Fibroblast of the aortic adventitia (primary cell): Measurements from ENCODE around the gene TAGLN. TPM values are rescaled to one million over a fixed set of nuclear protein-coding genes. Genes with fewer than 3 reads are reported as not detected.

Source experiments
- DNase-seq: peaks from one replicate; pipeline ENCODE4 v3.0.0-alpha.2; 2010; ENCODE audit warnings: low read depth
- H3K4me3 ChIP-seq: 2 replicates; pipeline ENCODE4 v1.5.1; 2011; ENCODE audit warnings: low read depth, mild to moderate bottlenecking, control low read depth, low read length, moderate library complexity
- total RNA-seq: library from RNA; depleted of rRNA; stranded (reverse); fragments of >200 nt; gene quantifications from 2 replicates; pipeline ENCODE4 v1.2.3, GENCODE V29; 2012; ENCODE audit warnings: low replicate concordance
- TF ChIP-seq, protein P1 (sequence below): IDR thresholded peaks from 2 replicates; pipeline ENCODE4 v1.5.1; 2011; ENCODE audit warnings: mild to moderate bottlenecking, low read length, control low read depth, inconsistent platforms; ENCODE audit not compliant: insufficient read depth

TAGLN gene
- total RNA-seq, 1 donor = 631 TPM

DNA sequence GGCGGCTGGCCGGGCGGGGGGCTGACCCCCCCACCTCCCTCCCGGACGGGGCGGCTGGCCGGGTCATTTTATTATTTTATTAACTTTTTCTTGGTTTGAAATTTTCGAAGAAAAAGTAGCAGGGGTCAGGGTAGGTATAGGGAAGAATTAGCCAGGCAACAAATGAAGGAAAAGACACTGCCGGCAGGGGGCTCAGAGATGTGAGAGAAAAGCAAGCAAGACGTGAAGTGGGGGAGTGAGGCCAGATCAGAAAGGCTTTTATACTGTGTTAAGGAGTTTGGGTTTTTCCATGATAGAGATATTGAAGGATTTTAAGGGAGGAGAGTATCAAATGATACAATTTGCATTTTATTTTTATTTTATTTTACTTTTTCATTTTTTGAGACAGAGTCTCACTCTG is 52.3 kb downstream of the TAGLN start:
- peak; percentile 11 for DNase-seq
- no peak overlapping the region for H3K4me3 ChIP-seq
- TF ChIP-seq, protein P1, sequence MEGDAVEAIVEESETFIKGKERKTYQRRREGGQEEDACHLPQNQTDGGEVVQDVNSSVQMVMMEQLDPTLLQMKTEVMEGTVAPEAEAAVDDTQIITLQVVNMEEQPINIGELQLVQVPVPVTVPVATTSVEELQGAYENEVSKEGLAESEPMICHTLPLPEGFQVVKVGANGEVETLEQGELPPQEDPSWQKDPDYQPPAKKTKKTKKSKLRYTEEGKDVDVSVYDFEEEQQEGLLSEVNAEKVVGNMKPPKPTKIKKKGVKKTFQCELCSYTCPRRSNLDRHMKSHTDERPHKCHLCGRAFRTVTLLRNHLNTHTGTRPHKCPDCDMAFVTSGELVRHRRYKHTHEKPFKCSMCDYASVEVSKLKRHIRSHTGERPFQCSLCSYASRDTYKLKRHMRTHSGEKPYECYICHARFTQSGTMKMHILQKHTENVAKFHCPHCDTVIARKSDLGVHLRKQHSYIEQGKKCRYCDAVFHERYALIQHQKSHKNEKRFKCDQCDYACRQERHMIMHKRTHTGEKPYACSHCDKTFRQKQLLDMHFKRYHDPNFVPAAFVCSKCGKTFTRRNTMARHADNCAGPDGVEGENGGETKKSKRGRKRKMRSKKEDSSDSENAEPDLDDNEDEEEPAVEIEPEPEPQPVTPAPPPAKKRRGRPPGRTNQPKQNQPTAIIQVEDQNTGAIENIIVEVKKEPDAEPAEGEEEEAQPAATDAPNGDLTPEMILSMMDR = no peak

DNA sequence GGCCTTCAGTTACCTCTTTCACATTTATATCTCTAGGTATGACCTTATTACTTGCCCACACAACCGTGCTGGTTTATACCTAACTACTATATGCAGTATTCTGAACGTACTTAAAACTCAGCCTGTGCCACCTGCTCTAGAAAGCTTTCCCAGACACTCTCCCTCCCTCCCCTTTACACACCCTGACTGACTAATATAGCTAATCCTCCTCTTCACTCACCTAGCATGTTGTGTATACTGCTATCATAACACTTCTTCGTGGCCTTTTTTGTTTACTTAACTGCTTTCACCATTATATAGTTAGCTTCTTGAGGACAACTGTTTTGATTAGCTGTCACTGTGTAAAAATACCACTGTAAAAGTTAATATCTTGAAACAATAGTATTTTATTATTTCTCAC is 56.8 kb downstream of the TAGLN start:
- TF ChIP-seq, protein P1 = no peak
- H3K4me3 ChIP-seq = no peak overlapping the region
- no peak for DNase-seq

DNA sequence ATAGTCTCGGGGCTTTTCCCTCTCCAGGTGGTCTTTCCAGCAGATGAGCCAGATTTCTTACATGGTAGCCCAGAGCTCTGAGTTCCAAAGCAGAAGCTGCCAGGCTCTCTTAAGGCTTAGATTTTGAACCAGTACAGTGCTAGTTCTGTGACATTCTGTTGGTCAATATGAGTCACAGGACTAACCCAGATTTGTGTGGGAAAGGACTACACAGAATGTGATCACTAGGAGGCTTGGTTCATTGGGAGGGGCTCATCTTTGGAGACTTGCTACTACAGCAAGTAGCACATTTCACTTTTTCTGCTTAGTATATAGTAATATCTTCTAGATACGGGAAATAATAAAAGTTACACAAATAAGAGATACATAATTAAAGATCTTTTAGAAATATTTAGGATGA is 57.4 kb downstream of the TAGLN start:
- TF ChIP-seq, protein P1 = no peak
- DNase-seq = peak; percentile 36

More for the DNA sequence above, 57.4 kb downstream of the TAGLN start:
- H3K4me3 ChIP-seq = no peak overlapping the region

Other genes with a start within 250 kb of the TAGLN start
- gene SIK3, start 100.9 kb upstream of the TAGLN start, total RNA-seq = 12.8 and 18.4 TPM in 2 replicates
- gene PAFAH1B2, start 55.1 kb upstream of the TAGLN start, total RNA-seq = 161 and 328 TPM in 2 replicates
- gene SIDT2, start 20.6 kb upstream of the TAGLN start, total RNA-seq = 8.6 and 12.9 TPM in 2 replicates
- gene PCSK7, start 32.7 kb downstream of the TAGLN start, total RNA-seq = 42.6 and 46.3 TPM in 2 replicates
- 15.4 and 19.3 TPM in 2 replicates for gene RNF214, start 33.3 kb downstream of the TAGLN start, total RNA-seq
- gene BACE1-AS, start 92.0 kb downstream of the TAGLN start, total RNA-seq = 5.1 and 8.5 TPM in 2 replicates
- gene BACE1, start 116.9 kb downstream of the TAGLN start, total RNA-seq = 33.4 and 50.0 TPM in 2 replicates
- gene CEP164, start 128.5 kb downstream of the TAGLN start, total RNA-seq = 36.4 and 38.5 TPM in 2 replicates